Endothelial cell (in vitro differentiated cells): ENCODE data around the gene CD247. TPM values are rescaled to one million over a fixed set of nuclear protein-coding genes. Genes with fewer than 3 reads are reported as not detected.

ENCODE experiments used
- DNase-seq: peaks from one replicate; pipeline ENCODE4 v3.0.0; 2021; ENCODE audit warnings: low spot score
- H3K27ac Mint-ChIP-seq: one replicate; pipeline ENCODE4 v1.8.0; 2021; ENCODE audit warnings: mixed read lengths, inconsistent platforms; ENCODE audit not compliant: unreplicated experiment
- H3K27me3 Mint-ChIP-seq: one replicate; pipeline ENCODE4 v1.8.0; 2021; ENCODE audit warnings: mild to moderate bottlenecking, moderate library complexity, mixed read lengths, inconsistent platforms; ENCODE audit not compliant: unreplicated experiment
- H3K36me3 Mint-ChIP-seq: one replicate; pipeline ENCODE4 v1.8.0; 2021; ENCODE audit warnings: mild to moderate bottlenecking, low read depth, mixed read lengths, inconsistent platforms; ENCODE audit not compliant: unreplicated experiment
- H3K4me1 Mint-ChIP-seq: one replicate; pipeline ENCODE4 v1.8.0; 2021; ENCODE audit warnings: mild to moderate bottlenecking, mixed read lengths, inconsistent platforms; ENCODE audit not compliant: unreplicated experiment
- H3K4me3 Mint-ChIP-seq: one replicate; pipeline ENCODE4 v1.8.0; 2021; ENCODE audit warnings: mild to moderate bottlenecking, mixed read lengths, inconsistent platforms; ENCODE audit not compliant: unreplicated experiment
- H3K9me3 Mint-ChIP-seq: one replicate; pipeline ENCODE4 v1.8.0; 2021; ENCODE audit warnings: mixed read lengths, inconsistent platforms; ENCODE audit not compliant: unreplicated experiment
- CTCF ChIP-seq: fragments of 200-600 bp; sonication (generic); IDR thresholded peaks from one replicate; pipeline ENCODE4 v1.5.0; 2021; ENCODE audit warnings: antibody characterized with exemption; ENCODE audit not compliant: unreplicated experiment
- total RNA-seq: library from RNA; stranded (reverse); fragmentation: NEBNext Ultra II Directional; extraction: Animal tissue kit (Norgen Biotek cat#: 25700); gene quantifications from one replicate; pipeline ENCODE4 v1.2.1, GENCODE V29; 2021; ENCODE audit not compliant: unreplicated experiment

The CD247 gene
- total RNA-seq, 1 donor from 2014 or later = not detected

GRCh38 chr1:167526667-167527383, 8.5 kb upstream of the CD247 start:
- Mint-ChIP-seq H3K27me3 (peaks cover 8% of the 10 kb centered on the region), H3K9me3 (no peaks in the 10 kb centered on the region), H3K36me3 (no peaks in the 10 kb centered on the region), H3K4me3 (peak overlapping the region; percentile 49), H3K27ac (peak overlapping the region; percentile 77), H3K4me1 (peaks cover 23% of the 10 kb centered on the region)
- TF ChIP-seq CTCF = no peak
- no peak for DNase-seq

- TF ChIP-seq CTCF = no peak
- Mint-ChIP-seq H3K4me3 (no peak overlapping the region), H3K4me1 (peaks cover 27% of the 10 kb centered on the region), H3K27me3 (peaks cover 8% of the 10 kb centered on the region), H3K27ac (no peak overlapping the region), H3K9me3 (no peaks in the 10 kb centered on the region), H3K36me3 (no peaks in the 10 kb centered on the region)
- no peak for DNase-seq
These were observed 6.3 kb upstream of the CD247 start for GRCh38 chr1:167524651-167525050.

GRCh38 chr1:167522246-167522645, 3.9 kb upstream of the CD247 start:
- no peak overlapping the region for H3K27ac Mint-ChIP-seq
- no peaks in the 10 kb centered on the region for H3K9me3 Mint-ChIP-seq
- H3K36me3 Mint-ChIP-seq = no peaks in the 10 kb centered on the region
- no peak for DNase-seq
- TF ChIP-seq CTCF = no peak
- H3K4me1 Mint-ChIP-seq = peaks cover 27% of the 10 kb centered on the region
- H3K4me3 Mint-ChIP-seq = no peak overlapping the region
- peaks cover 8% of the 10 kb centered on the region for H3K27me3 Mint-ChIP-seq

GRCh38 chr1:167520711-167521206, 2.4 kb upstream of the CD247 start:
- peaks cover 14% of the 10 kb centered on the region for H3K4me1 Mint-ChIP-seq
- DNase-seq = no peak
- H3K27ac Mint-ChIP-seq = no peak overlapping the region
- no peak for TF ChIP-seq CTCF
- no peak overlapping the region for H3K4me3 Mint-ChIP-seq
- H3K27me3 Mint-ChIP-seq = peaks cover 5% of the 10 kb centered on the region
- H3K36me3 Mint-ChIP-seq = no peaks in the 10 kb centered on the region
- H3K9me3 Mint-ChIP-seq = no peaks in the 10 kb centered on the region

GRCh38 chr1:167517535-167518330, 596 bp downstream of the CD247 start:
- DNase-seq = no peak
- peaks cover 6% of the 10 kb centered on the region for H3K4me1 Mint-ChIP-seq
- no peaks in the 10 kb centered on the region for H3K9me3 Mint-ChIP-seq
- no peaks in the 10 kb centered on the region for H3K36me3 Mint-ChIP-seq
- no peaks in the 10 kb centered on the region for H3K27me3 Mint-ChIP-seq
- no peak overlapping the region for H3K27ac Mint-ChIP-seq
- no peak for TF ChIP-seq CTCF
- no peak overlapping the region for H3K4me3 Mint-ChIP-seq
